Sigmoid colon (tissue), 7 donors: ENCODE data around the gene CCL25. TPM values are rescaled to one million over a fixed set of nuclear protein-coding genes. Genes with fewer than 3 reads are reported as not detected.

Experiments used
- DNase-seq: peaks from one replicate; pipeline ENCODE4 v3.0.0-alpha.2; 2019
- H3K27ac ChIP-seq, 4 donors: fragments of 200-600 bp; sonication (generic); one replicate each; pipeline ENCODE4 v1.5.1; 2016 to 2019; ENCODE audit warnings: mild to moderate bottlenecking in 1 of 4
- H3K27me3 ChIP-seq, 3 donors: fragments of 200-600 bp; sonication (generic); one replicate each; pipeline ENCODE4 v1.5.1; 2019; ENCODE audit warnings: mild to moderate bottlenecking in 1 of 3
- H3K36me3 ChIP-seq, 4 donors: fragments of 200-600 bp; sonication (generic); one replicate each; pipeline ENCODE4 v1.5.1; 2016 to 2019
- H3K4me1 ChIP-seq, 4 donors: fragments of 200-600 bp; sonication (generic); one replicate each; pipeline ENCODE4 v1.5.1; 2017 to 2019
- H3K4me3 ChIP-seq, 4 donors: fragments of 200-600 bp; sonication (generic); one replicate each; pipeline ENCODE4 v1.5.1; 2017 to 2019; ENCODE audit warnings: mild to moderate bottlenecking in 2 of 4, moderate library complexity in 1 of 4
- H3K9me3 ChIP-seq, 4 donors: fragments of 200-600 bp in 3 of 4; sonication (generic) in 3 of 4; one replicate each; pipeline versions ENCODE4 v1.5.1 to v1.6.1; 2013 to 2019
- CTCF ChIP-seq, 4 experiments: fragments of 450-650 bp in 3 of 4; fragments of 200-600 bp in 1 of 4; IDR thresholded peaks; one replicate each; pipeline ENCODE4 v1.5.1; 2016 to 2019; ENCODE audit warnings: antibody characterized with exemption in 4 of 4, mild to moderate bottlenecking in 3 of 4, moderate library complexity in 2 of 4
- EP300 ChIP-seq, 4 donors: sonication (generic); formaldehyde crosslinking; IDR thresholded peaks; one replicate each; pipeline ENCODE4 v1.6.1; 2017; ENCODE audit warnings: antibody characterized with exemption in 4 of 4
- POLR2A ChIP-seq, 2 donors: fragments of 450-650 bp; IDR thresholded peaks; one replicate each; pipeline ENCODE4 v1.6.1; 2016; ENCODE audit warnings: antibody characterized with exemption in 2 of 2, mild to moderate bottlenecking in 2 of 2, moderate library complexity in 2 of 2
- POLR2AphosphoS5 ChIP-seq, 4 donors: sonication (generic); formaldehyde crosslinking; IDR thresholded peaks; one replicate each; pipeline ENCODE4 v1.6.1; 2017; ENCODE audit warnings: antibody characterized with exemption in 4 of 4
- WGBS, 2 donors: extraction: QIAGEN DNeasy Blood & Tissue Kit; methylation state at CpG; one replicate each; pipeline ENCODE4 v1.1.7; 2013; 5-methylcytosine and 5-hydroxymethylcytosine counted together
- intact Hi-C: fragments of 100-400 bp; cut with DNase I; formaldehyde crosslinking; loops from one replicate; pipeline ENCODE4 v1.15.1; 2023
- polyA plus RNA-seq, 3 donors: library from polyadenylated mRNA; stranded (reverse); fragments of 200-250 nt; gene quantifications; one replicate each; pipeline ENCODE4 v1.2.3, GENCODE V29; 2013
- total RNA-seq, 4 donors: library from RNA; depleted of rRNA; stranded (reverse); fragments of >200 nt; gene quantifications; one replicate each; pipeline ENCODE4 v1.1.0, GENCODE V29; 2016
- donor health status: healthy with polysubstance abuse.
- donor health status: Bipolar disorder and iron deficiency.
- donor health status: healthy.

CCL25 gene
- total and polyA plus RNA-seq, 7 donors: 0.17 TPM; not detected in 6

- intact Hi-C loops: no loop called here
- no peak for TF ChIP-seq CTCF (IDR thresholded peaks at IDR 0.05)
- TF ChIP-seq EP300 (IDR thresholded peaks at IDR 0.05): no peak
- no peak for TF ChIP-seq POLR2AphosphoS5 (IDR thresholded peaks at IDR 0.05)
- no peak for TF ChIP-seq POLR2A (IDR thresholded peaks at IDR 0.05)
- H3K36me3 ChIP-seq: no peaks in the 10 kb centered on the region
- DNase-seq: no peak
- no peak overlapping the region for H3K4me3 ChIP-seq
- no peaks in the 10 kb centered on the region for H3K9me3 ChIP-seq
- H3K4me1 ChIP-seq: no peaks in the 10 kb centered on the region
- 77 to 89% methylated on average over 12 of the region's 12 CpGs for WGBS, 2 donors
- H3K27me3 ChIP-seq: no peaks in the 10 kb centered on the region
- H3K27ac ChIP-seq: no peak overlapping the region
Observed at GRCh38 chr19:8083141-8083540, 30.6 kb downstream of the CCL25 start.

- no peaks in the 10 kb centered on the region for H3K36me3 ChIP-seq
- DNase-seq: no peak
- no peaks in the 10 kb centered on the region for H3K4me1 ChIP-seq
- H3K4me3 ChIP-seq: no peak overlapping the region
- intact Hi-C loops: no loop called here
- TF ChIP-seq CTCF (IDR thresholded peaks at IDR 0.05) (no peak), EP300 (IDR thresholded peaks at IDR 0.05) (no peak), POLR2A (IDR thresholded peaks at IDR 0.05) (no peak), POLR2AphosphoS5 (IDR thresholded peaks at IDR 0.05) (no peak)
- WGBS, 2 donors: 86 to 93% methylated on average over 13 of the region's 13 CpGs
- no peaks in the 10 kb centered on the region for H3K9me3 ChIP-seq
- no peaks in the 10 kb centered on the region for H3K27me3 ChIP-seq
- no peak overlapping the region for H3K27ac ChIP-seq
Observed at GRCh38 chr19:8084152-8084551, 31.6 kb downstream of the CCL25 start.

GRCh38 chr19:8085598-8086408, 33.2 kb downstream of the CCL25 start:
- no peak overlapping the region for H3K4me3 ChIP-seq
- DNase-seq: no peak
- no peaks in the 10 kb centered on the region for H3K27me3 ChIP-seq
- H3K27ac ChIP-seq: no peak overlapping the region
- no peaks in the 10 kb centered on the region for H3K36me3 ChIP-seq
- intact Hi-C loops: no loop called here
- no peaks in the 10 kb centered on the region for H3K4me1 ChIP-seq
- 48 to 65% methylated on average over 20 of the region's 20 CpGs for WGBS, 2 donors
- H3K9me3 ChIP-seq: no peaks in the 10 kb centered on the region
- TF ChIP-seq POLR2AphosphoS5 (IDR thresholded peaks at IDR 0.05) (no peak), CTCF (IDR thresholded peaks at IDR 0.05) (no peak), POLR2A (IDR thresholded peaks at IDR 0.05) (no peak), EP300 (IDR thresholded peaks at IDR 0.05) (no peak)

DNA sequence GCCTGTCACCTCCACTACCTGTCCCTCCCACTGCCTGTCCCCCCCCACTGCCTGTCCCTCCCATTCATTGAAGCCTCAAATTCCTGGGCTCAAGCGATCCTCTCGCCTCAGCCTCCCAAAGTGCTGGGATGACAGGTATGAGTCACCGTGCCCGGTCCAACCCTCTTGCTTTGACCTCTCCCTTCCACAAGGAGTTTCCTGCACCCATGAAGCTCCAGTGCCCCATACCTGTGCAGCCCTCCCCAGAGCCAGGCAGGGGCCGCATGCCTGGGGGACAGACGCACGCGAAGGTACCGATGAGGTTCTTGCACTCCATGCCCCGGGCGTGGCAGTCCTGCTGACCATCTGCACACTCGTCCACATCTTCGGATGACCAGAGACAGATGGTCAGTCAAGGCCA, 34.3 kb downstream of the CCL25 start:
- DNase-seq: no peak
- Histone ChIP-seq H3K27ac (no peak overlapping the region), H3K9me3 (no peaks in the 10 kb centered on the region), H3K27me3 (no peaks in the 10 kb centered on the region), H3K4me3 (no peak overlapping the region), H3K36me3 (no peaks in the 10 kb centered on the region), H3K4me1 (no peaks in the 10 kb centered on the region)
- TF ChIP-seq EP300 (IDR thresholded peaks at IDR 0.05) (no peak), CTCF (IDR thresholded peaks at IDR 0.05) (no peak), POLR2A (IDR thresholded peaks at IDR 0.05) (no peak), POLR2AphosphoS5 (IDR thresholded peaks at IDR 0.05) (no peak)
- intact Hi-C loops: no loop called here
- 81 to 92% methylated on average over 13 of the region's 13 CpGs for WGBS, 2 donors

- TF ChIP-seq POLR2A (IDR thresholded peaks at IDR 0.05): no peak
- no peak for TF ChIP-seq EP300 (IDR thresholded peaks at IDR 0.05)
- TF ChIP-seq POLR2AphosphoS5 (IDR thresholded peaks at IDR 0.05): no peak
- no peak for TF ChIP-seq CTCF (IDR thresholded peaks at IDR 0.05)
- H3K4me1 ChIP-seq: no peaks in the 10 kb centered on the region
- no peaks in the 10 kb centered on the region for H3K27me3 ChIP-seq
- no peaks in the 10 kb centered on the region for H3K36me3 ChIP-seq
- no peak overlapping the region for H3K27ac ChIP-seq
- no peak overlapping the region for H3K4me3 ChIP-seq
- H3K9me3 ChIP-seq: no peaks in the 10 kb centered on the region
- intact Hi-C loops: no loop called here
- DNase-seq: no peak
- 94 to 95% methylated on average over 15 of the region's 15 CpGs for WGBS, 2 donors
Observed at GRCh38 chr19:8087876-8088275, 35.3 kb downstream of the CCL25 start.
